HepG2 (cell line): ENCODE results near the gene DOHH. TPM values are rescaled to one million over a fixed set of nuclear protein-coding genes. Genes with fewer than 3 reads are reported as not detected.

ENCODE experiments used
- ELF4 ChIP-seq: sonication (generic); formaldehyde crosslinking; IDR thresholded peaks from 2 replicates; pipeline ENCODE4 v1.5.0; 2020; ENCODE audit warnings: missing genetic modification reagents, mild to moderate bottlenecking, moderate library complexity, borderline replicate concordance
- HINFP ChIP-seq: sonication (generic); formaldehyde crosslinking; IDR thresholded peaks from 2 replicates; pipeline ENCODE4 v1.4.0; 2020; ENCODE audit warnings: low read depth, mild to moderate bottlenecking, missing genetic modification reagents
- MTF2 ChIP-seq: sonication (generic); formaldehyde crosslinking; IDR thresholded peaks from 2 replicates; pipeline ENCODE4 v1.5.0; 2020; ENCODE audit warnings: missing genetic modification reagents, borderline replicate concordance
- MXD3 ChIP-seq: IDR thresholded peaks from 2 replicates; pipeline ENCODE4 v1.6.1; 2016; ENCODE audit warnings: mild to moderate bottlenecking, missing biosample characterization, missing genetic modification reagents
- ZNF136 ChIP-seq: sonication (generic); formaldehyde crosslinking; IDR thresholded peaks from 2 replicates; pipeline ENCODE4 v1.8.1; 2022; ENCODE audit warnings: low read depth, mild to moderate bottlenecking, moderate library complexity, missing genetic modification reagents
- ZNF142 ChIP-seq: sonication (generic); formaldehyde crosslinking; IDR thresholded peaks from 2 replicates; pipeline ENCODE4 v1.4.0; 2020; ENCODE audit warnings: missing genetic modification reagents
- ZNF224 ChIP-seq: sonication (generic); formaldehyde crosslinking; IDR thresholded peaks from 2 replicates; pipeline ENCODE4 v1.5.0; 2020; ENCODE audit warnings: mild to moderate bottlenecking, missing genetic modification reagents
- ZNF30 ChIP-seq: sonication (generic); formaldehyde crosslinking; IDR thresholded peaks from 2 replicates; pipeline ENCODE4 v1.5.0; 2020; ENCODE audit warnings: mild to moderate bottlenecking, missing genetic modification reagents
- ZNF335 ChIP-seq: sonication (generic); formaldehyde crosslinking; IDR thresholded peaks from 2 replicates; pipeline ENCODE4 v1.4.0; 2020; ENCODE audit warnings: missing genetic modification reagents
- ZNF557 ChIP-seq: sonication (generic); formaldehyde crosslinking; IDR thresholded peaks from 2 replicates; pipeline ENCODE4 v1.4.0; 2020; ENCODE audit warnings: missing genetic modification reagents
- ZNF678 ChIP-seq: sonication (generic); formaldehyde crosslinking; IDR thresholded peaks from 2 replicates; pipeline ENCODE4 v1.4.0; 2020; ENCODE audit warnings: mild to moderate bottlenecking, missing genetic modification reagents
- polyA plus RNA-seq, 8 experiments: library from polyadenylated mRNA; depleted of rRNA in 3 of 8; stranded (reverse) in 7 of 8; unstranded in 1 of 8; fragments of >200 nt; fragmentation: Illumina TruSeq in 4 of 8; extraction: Trizol in 4 of 8; gene quantifications; 2 replicates each; pipeline versions ENCODE4 v1.2.1 to v1.2.3, GENCODE V29; 2011 to 2016; ENCODE audit warnings: low read depth in 4 of 8, missing spikeins in 1 of 8, mixed read lengths in 1 of 8; ENCODE audit not compliant: insufficient read depth in 1 of 8
- total RNA-seq, 5 experiments: library from RNA; depleted of rRNA; stranded (reverse); fragments of >200 nt; fragmentation: Illumina TruSeq; extraction: Trizol; gene quantifications; 2 replicates each; pipeline ENCODE4 v1.2.3, GENCODE V29; 2016; ENCODE audit warnings: low read depth in 1 of 5
- TF ChIP-seq, protein P1 (sequence below): sonication (generic); formaldehyde crosslinking; IDR thresholded peaks from 2 replicates; pipeline ENCODE4 v1.5.1; 2020; ENCODE audit warnings: mild to moderate bottlenecking, missing genetic modification reagents, moderate library complexity
- TF ChIP-seq, protein P2 (sequence below): sonication (generic); formaldehyde crosslinking; IDR thresholded peaks from 2 replicates; pipeline ENCODE4 v1.8.1; 2022; ENCODE audit warnings: mild to moderate bottlenecking, missing genetic modification reagents

DOHH gene
- total and polyA plus RNA-seq, 2 of the 13 experiments (the other 11 are each of a cell fraction or from before 2014, with no cell fraction given), result 3.5 to 13.7 TPM

- TF ChIP-seq ELF4, result 0 out of 2 replicates have a peak, but pooled peaks have one; percentile 27
- no peak for TF ChIP-seq ZNF678
- no peak for TF ChIP-seq ZNF557
- peak; percentile 68 for TF ChIP-seq ZNF335
- TF ChIP-seq, protein P1, sequence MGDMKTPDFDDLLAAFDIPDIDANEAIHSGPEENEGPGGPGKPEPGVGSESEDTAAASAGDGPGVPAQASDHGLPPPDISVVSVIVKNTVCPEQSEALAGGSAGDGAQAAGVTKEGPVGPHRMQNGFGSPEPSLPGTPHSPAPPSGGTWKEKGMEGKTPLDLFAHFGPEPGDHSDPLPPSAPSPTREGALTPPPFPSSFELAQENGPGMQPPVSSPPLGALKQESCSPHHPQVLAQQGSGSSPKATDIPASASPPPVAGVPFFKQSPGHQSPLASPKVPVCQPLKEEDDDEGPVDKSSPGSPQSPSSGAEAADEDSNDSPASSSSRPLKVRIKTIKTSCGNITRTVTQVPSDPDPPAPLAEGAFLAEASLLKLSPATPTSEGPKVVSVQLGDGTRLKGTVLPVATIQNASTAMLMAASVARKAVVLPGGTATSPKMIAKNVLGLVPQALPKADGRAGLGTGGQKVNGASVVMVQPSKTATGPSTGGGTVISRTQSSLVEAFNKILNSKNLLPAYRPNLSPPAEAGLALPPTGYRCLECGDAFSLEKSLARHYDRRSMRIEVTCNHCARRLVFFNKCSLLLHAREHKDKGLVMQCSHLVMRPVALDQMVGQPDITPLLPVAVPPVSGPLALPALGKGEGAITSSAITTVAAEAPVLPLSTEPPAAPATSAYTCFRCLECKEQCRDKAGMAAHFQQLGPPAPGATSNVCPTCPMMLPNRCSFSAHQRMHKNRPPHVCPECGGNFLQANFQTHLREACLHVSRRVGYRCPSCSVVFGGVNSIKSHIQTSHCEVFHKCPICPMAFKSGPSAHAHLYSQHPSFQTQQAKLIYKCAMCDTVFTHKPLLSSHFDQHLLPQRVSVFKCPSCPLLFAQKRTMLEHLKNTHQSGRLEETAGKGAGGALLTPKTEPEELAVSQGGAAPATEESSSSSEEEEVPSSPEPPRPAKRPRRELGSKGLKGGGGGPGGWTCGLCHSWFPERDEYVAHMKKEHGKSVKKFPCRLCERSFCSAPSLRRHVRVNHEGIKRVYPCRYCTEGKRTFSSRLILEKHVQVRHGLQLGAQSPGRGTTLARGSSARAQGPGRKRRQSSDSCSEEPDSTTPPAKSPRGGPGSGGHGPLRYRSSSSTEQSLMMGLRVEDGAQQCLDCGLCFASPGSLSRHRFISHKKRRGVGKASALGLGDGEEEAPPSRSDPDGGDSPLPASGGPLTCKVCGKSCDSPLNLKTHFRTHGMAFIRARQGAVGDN (CRISPR knock-in tag), result peak; percentile 85
- TF ChIP-seq ZNF142 (CRISPR knock-in tag), result peak; percentile 72; the same call in 1 of the 2 replicates
- no peak for TF ChIP-seq ZNF224
- no peak for TF ChIP-seq ZNF136 (CRISPR knock-in tag)
- TF ChIP-seq, protein P2, sequence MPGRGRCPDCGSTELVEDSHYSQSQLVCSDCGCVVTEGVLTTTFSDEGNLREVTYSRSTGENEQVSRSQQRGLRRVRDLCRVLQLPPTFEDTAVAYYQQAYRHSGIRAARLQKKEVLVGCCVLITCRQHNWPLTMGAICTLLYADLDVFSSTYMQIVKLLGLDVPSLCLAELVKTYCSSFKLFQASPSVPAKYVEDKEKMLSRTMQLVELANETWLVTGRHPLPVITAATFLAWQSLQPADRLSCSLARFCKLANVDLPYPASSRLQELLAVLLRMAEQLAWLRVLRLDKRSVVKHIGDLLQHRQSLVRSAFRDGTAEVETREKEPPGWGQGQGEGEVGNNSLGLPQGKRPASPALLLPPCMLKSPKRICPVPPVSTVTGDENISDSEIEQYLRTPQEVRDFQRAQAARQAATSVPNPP (CRISPR knock-in tag), result no peak
- TF ChIP-seq MTF2 (CRISPR knock-in tag), result no peak
- no peak for TF ChIP-seq ZNF30 (CRISPR knock-in tag)
- TF ChIP-seq MXD3 (CRISPR knock-in tag), result peak; percentile 38; the same call in 1 of the 2 replicates
- no peak for TF ChIP-seq HINFP (CRISPR knock-in tag)
Measured at GRCh38 chr19:3505598-3506383, 5.3 kb upstream of the DOHH start, which contains the start of gene FZR1 (continued).
